Caco-2 (cell line): ENCODE results near the gene PCDHGA9. TPM values are rescaled to one million over a fixed set of nuclear protein-coding genes. Genes with fewer than 3 reads are reported as not detected.
"Not testable (repeated sequence)": the region's sequence is repeated elsewhere in the genome, so short reads cannot be mapped to it uniquely, and the experiment has no call there.

Experiments
- BruUV-seq: library from RNA; stranded (reverse); fragments of 400-500 nt; replicated peaks from 2 replicates; lab custom pipeline; 2021; lab: Mats Ljungman, UMichigan
- CTCF ChIA-PET: fragments of 300-600 bp; sonication (Branson Sonifier 250); formaldehyde crosslinking; loops from one replicate; lab custom pipeline; 2022; ENCODE audit warnings: antibody characterized with exemption; lab: Charles Lee
- POLR2A ChIA-PET: fragments of 300-600 bp; sonication (Branson Sonifier 250); formaldehyde crosslinking; loops from one replicate; lab custom pipeline; 2022; ENCODE audit warnings: antibody characterized with exemption; lab: Charles Lee
- DNase-seq, 2 experiments: peaks; one replicate each; pipeline versions ENCODE4 v3.0.0 to v3.0.0-alpha.2; 2020 to 2022
- H3K27me3 ChIP-seq: replicated peaks from 2 replicates; pipeline ENCODE4 v1.6.0; 2011; ENCODE audit warnings: low read length; ENCODE audit not compliant: control insufficient read depth, insufficient read depth
- H3K36me3 ChIP-seq: 2 replicates; pipeline ENCODE4 v1.5.1; 2011; ENCODE audit warnings: low read length; ENCODE audit not compliant: control insufficient read depth, insufficient read depth
- H3K4me1 ChIP-seq: fragments of 250-450 bp; sonication (Bioruptor Pico); 2 replicates; pipeline ENCODE4 v1.5.1; 2020; ENCODE audit warnings: mild to moderate bottlenecking
- H3K4me3 ChIP-seq: 2 replicates; pipeline ENCODE4 v1.5.1; 2011; ENCODE audit warnings: low read depth, mild to moderate bottlenecking, control low read depth, low read length
- H3K9me3 ChIP-seq: fragments of 250-450 bp; sonication (Bioruptor Pico); 2 replicates; pipeline ENCODE4 v1.5.1; 2020; ENCODE audit warnings: mild to moderate bottlenecking, moderate library complexity
- H3K27ac Mint-ChIP-seq: one replicate; pipeline ENCODE4 v1.8.0; 2022; ENCODE audit warnings: mixed read lengths; ENCODE audit not compliant: unreplicated experiment
- H3K27me3 Mint-ChIP-seq: one replicate; pipeline ENCODE4 v1.8.0; 2022; ENCODE audit warnings: mixed read lengths; ENCODE audit not compliant: insufficient read depth, unreplicated experiment
- H3K36me3 Mint-ChIP-seq: one replicate; pipeline ENCODE4 v1.8.0; 2022; ENCODE audit warnings: mild to moderate bottlenecking, mixed read lengths; ENCODE audit not compliant: insufficient read depth, unreplicated experiment
- H3K4me1 Mint-ChIP-seq: one replicate; pipeline ENCODE4 v1.8.0; 2022; ENCODE audit warnings: low read depth, mixed read lengths; ENCODE audit not compliant: unreplicated experiment
- H3K4me3 Mint-ChIP-seq: one replicate; pipeline ENCODE4 v1.8.0; 2022; ENCODE audit warnings: mild to moderate bottlenecking, moderate library complexity, mixed read lengths; ENCODE audit not compliant: unreplicated experiment
- H3K9me3 Mint-ChIP-seq: one replicate; pipeline ENCODE4 v1.8.0; 2022; ENCODE audit warnings: mixed read lengths; ENCODE audit not compliant: unreplicated experiment
- CTCF ChIP-seq, 2 experiments: fragments of 200-600 bp in 1 of 2; IDR thresholded peaks; 1 replicate in 1 of 2; 2 replicates in 1 of 2; pipeline versions ENCODE4 v1.5.1 to v1.8.0; 2011 to 2022; ENCODE audit warnings: antibody characterized with exemption in 1 of 2, control low read depth in 1 of 2, inconsistent platforms in 1 of 2, low read depth in 1 of 2, low read length in 1 of 2, mild to moderate bottlenecking in 1 of 2, moderate library complexity in 1 of 2; ENCODE audit not compliant: insufficient read depth in 1 of 2, severe bottlenecking in 1 of 2, unreplicated experiment in 1 of 2
- intact Hi-C: fragments of 100-400 bp; cut with micrococcal nuclease; formaldehyde crosslinking; loops from one replicate; pipeline ENCODE4 v1.10.0; 2022; ENCODE audit not compliant: unreplicated experiment
- total RNA-seq: library from RNA; stranded (reverse); gene quantifications from 2 replicates; pipeline ENCODE4 v1.2.3, GENCODE V29; 2022

PCDHGA9 gene
- total RNA-seq, 1 experiment from 2014 or later, result 2.8 TPM

GRCh38 chr5:141412854-141413539, 10.4 kb downstream of the PCDHGA9 start, which contains the start of gene PCDHGA10:
Gene PCDHGA10, plus strand, starts transcription at chr5:141412987. Its CDS starts 189 bp downstream, at chr5:141413176.
- intact Hi-C loops, result loop anchor here (1.0 to 5.0 kb wide), 4 partner anchors 91 to 147 kb away; partner anchors contain the start of gene TAF7
- DNase-seq, result peak in 1 of 2 experiments; percentile 50
- H3K36me3 ChIP-seq, result no peaks in the 10 kb centered on the region
- no peak within 1 kb of the TSS for H3K27ac Mint-ChIP-seq
- BruUV-seq, result TSS peak; percentile 19
- H3K27me3 Mint-ChIP-seq, result no peaks in the 10 kb centered on the region
- CTCF ChIA-PET, result interaction anchor here (0.9 to 2.1 kb wide), 8 partner anchors 87 to 190 kb away, joined by 3 to 16 read pairs (median 4); partner anchors contain the start of gene PCDHB14
- peak within 1 kb of the TSS; percentile 49 for H3K4me3 ChIP-seq
- peak; percentile 50 to 55 for TF ChIP-seq CTCF (IDR thresholded peaks at IDR 0.05; ENCODE audit: insufficient read depth in 1 of 2, low read depth in 1 of 2, low read length in 1 of 2, severe bottlenecking in 1 of 2, unreplicated experiment in 1 of 2)
- peak within 1 kb of the TSS; percentile 86 for H3K4me3 Mint-ChIP-seq
- H3K9me3 ChIP-seq, result peaks cover 11% of the 10 kb centered on the region
- peaks cover 37% of the 10 kb centered on the region for H3K9me3 Mint-ChIP-seq
- no peaks in the 10 kb centered on the region for H3K27me3 ChIP-seq
- POLR2A ChIA-PET, result interaction anchor here (1.4 kb wide), 1 partner anchor 92 kb away, joined by 4 read pairs; the partner anchor contains the start of gene TAF7
- no peaks in the 10 kb centered on the region for H3K4me1 Mint-ChIP-seq
- no peaks in the 10 kb centered on the region for H3K4me1 ChIP-seq
- peaks cover 8% of the 10 kb centered on the region for H3K36me3 Mint-ChIP-seq

GRCh38 chr5:141413540-141414069, 11.0 kb downstream of the PCDHGA9 start:
- H3K4me1 Mint-ChIP-seq, result no peaks in the 10 kb centered on the region
- POLR2A ChIA-PET, result interaction anchor here (1.4 kb wide), 1 partner anchor 93 kb away, joined by 4 read pairs; the partner anchor contains the start of gene TAF7
- Histone ChIP-seq H3K36me3 (no peaks in the 10 kb centered on the region), H3K4me3 (peak overlapping the region; percentile 49), H3K27me3 (no peaks in the 10 kb centered on the region), H3K4me1 (no peaks in the 10 kb centered on the region), H3K9me3 (peaks cover 11% of the 10 kb centered on the region)
- peaks cover 14% of the 10 kb centered on the region for H3K36me3 Mint-ChIP-seq
- H3K27ac Mint-ChIP-seq, result no peak overlapping the region
- no TSS peak for BruUV-seq
- peak overlapping the region; percentile 86 for H3K4me3 Mint-ChIP-seq
- intact Hi-C loops, result loop anchor here (1.0 to 5.0 kb wide), 3 partner anchors 91 to 147 kb away; partner anchors contain the start of gene TAF7
- TF ChIP-seq CTCF (IDR thresholded peaks at IDR 0.05; ENCODE audit: insufficient read depth in 1 of 2, low read depth in 1 of 2, low read length in 1 of 2, severe bottlenecking in 1 of 2, unreplicated experiment in 1 of 2), result no peak
- H3K9me3 Mint-ChIP-seq, result peaks cover 42% of the 10 kb centered on the region
- H3K27me3 Mint-ChIP-seq, result no peaks in the 10 kb centered on the region
- CTCF ChIA-PET, result interaction anchor here (1.1 to 2.1 kb wide), 6 partner anchors 102 to 190 kb away, joined by 4 to 16 read pairs (median 6); partner anchors contain the start of gene PCDHB14
- DNase-seq, result no peak

GRCh38 chr5:141414548-141415274, 12.1 kb downstream of the PCDHGA9 start:
- H3K27me3 Mint-ChIP-seq, H3K27me3 ChIP-seq, DNase-seq, POLR2A ChIA-PET, CTCF ChIA-PET, H3K36me3 ChIP-seq, BruUV-seq, H3K4me1 ChIP-seq, H3K4me1 Mint-ChIP-seq, H3K4me3 Mint-ChIP-seq, H3K4me3 ChIP-seq, H3K27ac Mint-ChIP-seq: not testable (repeated sequence)
- peaks cover 23% of the 10 kb centered on the region for H3K36me3 Mint-ChIP-seq
- H3K9me3 ChIP-seq, result peaks cover 15% of the 10 kb centered on the region
- H3K9me3 Mint-ChIP-seq, result peaks cover 39% of the 10 kb centered on the region
- intact Hi-C loops, result loop anchor here (5.0 kb wide), 1 partner anchor 92 kb away; the partner anchor contains the start of gene TAF7

- not testable (repeated sequence) for H3K4me3 Mint-ChIP-seq
These were observed 12.7 kb downstream of the PCDHGA9 start for GRCh38 chr5:141415275-141415618.

More at GRCh38 chr5:141415275-141415618, 12.7 kb downstream of the PCDHGA9 start:
- H3K4me1 Mint-ChIP-seq, BruUV-seq, intact Hi-C loops, H3K36me3 ChIP-seq, H3K4me3 ChIP-seq, H3K27me3 Mint-ChIP-seq, CTCF ChIA-PET, H3K27me3 ChIP-seq, DNase-seq, POLR2A ChIA-PET, H3K27ac Mint-ChIP-seq, H3K4me1 ChIP-seq: not testable (repeated sequence)
- H3K9me3 Mint-ChIP-seq, result peaks cover 35% of the 10 kb centered on the region
- H3K36me3 Mint-ChIP-seq, result peaks cover 21% of the 10 kb centered on the region
- H3K9me3 ChIP-seq, result peaks cover 17% of the 10 kb centered on the region
